T-cell (primary cell): ENCODE measurements around the gene KCNK3. TPM values are rescaled to one million over a fixed set of nuclear protein-coding genes. Genes with fewer than 3 reads are reported as not detected.

Experiments
- ATAC-seq, 4 experiments: fragments of 200-7000 bp in 3 of 4; fragments of 150-1000 bp in 1 of 4; cut with Tn5 transposase; replicated peaks in 1 of 4; 1 replicate in 3 of 4; 2 replicates in 1 of 4; pipeline ENCODE4 v1.10.0; 2021; ENCODE audit warnings: moderate library complexity in 3 of 4, mild to moderate bottlenecking in 2 of 4, moderate number of reproducible peaks in 1 of 4
- CTCF ChIA-PET, 2 donors: fragments of 300-600 bp; sonication (Branson Sonifier 250); formaldehyde crosslinking; loops; one replicate each; lab custom pipeline; 2022; ENCODE audit warnings: antibody characterized with exemption in 2 of 2; lab: Charles Lee
- POLR2A ChIA-PET, 2 donors: fragments of 300-600 bp; sonication (Branson Sonifier 250); formaldehyde crosslinking; loops; one replicate each; lab custom pipeline; 2022; ENCODE audit warnings: antibody characterized with exemption in 2 of 2; lab: Charles Lee
- DNase-seq, 35 experiments: peaks; one replicate each; pipeline versions ENCODE4 v3.0.0 to v3.0.0-alpha.2; 2013 to 2023
- H3K27ac ChIP-seq: one replicate; pipeline ENCODE4 v1.5.1; 2013; ENCODE audit warnings: low read length
- H3K27me3 ChIP-seq, 2 experiments: replicated peaks in 1 of 2; 1 replicate in 1 of 2; 2 replicates in 1 of 2; pipeline versions ENCODE4 v1.6.1 to v1.7.0; 2013; ENCODE audit warnings: low read length in 1 of 2, mixed read lengths in 1 of 2; ENCODE audit not compliant: control insufficient read depth in 2 of 2, insufficient read depth in 2 of 2; ENCODE audit errors: extremely low read depth in 1 of 2
- H3K36me3 ChIP-seq, 2 donors: 1 replicate in 1 of 2; 2 replicates in 1 of 2; pipeline versions ENCODE4 v1.6.1 to v1.7.0; 2013; ENCODE audit warnings: low read length in 1 of 2; ENCODE audit not compliant: control insufficient read depth in 2 of 2, insufficient read depth in 1 of 2; ENCODE audit errors: extremely low read depth in 1 of 2
- H3K4me1 ChIP-seq, 2 experiments: 1 replicate in 1 of 2; 2 replicates in 1 of 2; pipeline versions ENCODE4 v1.6.1 to v1.7.0; 2013; ENCODE audit warnings: low read length in 2 of 2, mixed read lengths in 1 of 2; ENCODE audit not compliant: insufficient read depth in 2 of 2, control insufficient read depth in 1 of 2; ENCODE audit errors: extremely low read depth in 1 of 2
- H3K4me3 ChIP-seq, 2 donors: 1 replicate in 1 of 2; 2 replicates in 1 of 2; pipeline versions ENCODE4 v1.5.1 to v1.7.0; 2013; ENCODE audit warnings: mild to moderate bottlenecking in 2 of 2, low read length in 1 of 2, moderate library complexity in 1 of 2; ENCODE audit not compliant: control insufficient read depth in 1 of 2; ENCODE audit errors: extremely low read depth in 1 of 2
- H3K9me3 ChIP-seq: 2 replicates; pipeline ENCODE4 v1.7.0; 2013
- H3K27ac Mint-ChIP-seq, 2 donors: one replicate each; pipeline ENCODE4 v1.8.0; 2020 to 2021; ENCODE audit warnings: mild to moderate bottlenecking in 2 of 2, mixed read lengths in 2 of 2
- H3K27me3 Mint-ChIP-seq, 2 donors: one replicate each; pipeline ENCODE4 v1.8.0; 2021 to 2022; ENCODE audit warnings: mixed read lengths in 2 of 2
- H3K36me3 Mint-ChIP-seq: one replicate; pipeline ENCODE4 v1.8.0; 2021; ENCODE audit warnings: mixed read lengths
- H3K4me1 Mint-ChIP-seq, 3 donors: one replicate each; pipeline ENCODE4 v1.8.0; 2020 to 2022; ENCODE audit warnings: mixed read lengths in 3 of 3, mild to moderate bottlenecking in 1 of 3
- H3K4me3 Mint-ChIP-seq, 3 donors: one replicate each; pipeline ENCODE4 v1.8.0; 2020 to 2022; ENCODE audit warnings: mild to moderate bottlenecking in 3 of 3, mixed read lengths in 3 of 3, moderate library complexity in 3 of 3
- H3K9me3 Mint-ChIP-seq, 3 donors: one replicate each; pipeline ENCODE4 v1.8.0; 2020 to 2022; ENCODE audit warnings: mixed read lengths in 3 of 3
- WGBS: methylation state at CpG from one replicate; pipeline ENCODE4 v1.1.5; 2013; ENCODE audit warnings: missing lambda C conversion rate; ENCODE audit not compliant: insufficient coverage; 5-methylcytosine and 5-hydroxymethylcytosine counted together
- total RNA-seq, 35 experiments: library from RNA in 6 of 35; stranded (reverse) in 6 of 35; fragments of 120-200 nt in 1 of 35; gene quantifications; one replicate each; pipeline versions ENCODE4 v1.2.1 to v1.2.4 and lab custom pipeline; 2013 to 2026

KCNK3 gene
- total RNA-seq, 5 donors from 2014 or later (not counting 1 experiment from before 2014, with no cell fraction given) = 0.23 to 0.35 (median 0.26) TPM; not detected in 2

DNA sequence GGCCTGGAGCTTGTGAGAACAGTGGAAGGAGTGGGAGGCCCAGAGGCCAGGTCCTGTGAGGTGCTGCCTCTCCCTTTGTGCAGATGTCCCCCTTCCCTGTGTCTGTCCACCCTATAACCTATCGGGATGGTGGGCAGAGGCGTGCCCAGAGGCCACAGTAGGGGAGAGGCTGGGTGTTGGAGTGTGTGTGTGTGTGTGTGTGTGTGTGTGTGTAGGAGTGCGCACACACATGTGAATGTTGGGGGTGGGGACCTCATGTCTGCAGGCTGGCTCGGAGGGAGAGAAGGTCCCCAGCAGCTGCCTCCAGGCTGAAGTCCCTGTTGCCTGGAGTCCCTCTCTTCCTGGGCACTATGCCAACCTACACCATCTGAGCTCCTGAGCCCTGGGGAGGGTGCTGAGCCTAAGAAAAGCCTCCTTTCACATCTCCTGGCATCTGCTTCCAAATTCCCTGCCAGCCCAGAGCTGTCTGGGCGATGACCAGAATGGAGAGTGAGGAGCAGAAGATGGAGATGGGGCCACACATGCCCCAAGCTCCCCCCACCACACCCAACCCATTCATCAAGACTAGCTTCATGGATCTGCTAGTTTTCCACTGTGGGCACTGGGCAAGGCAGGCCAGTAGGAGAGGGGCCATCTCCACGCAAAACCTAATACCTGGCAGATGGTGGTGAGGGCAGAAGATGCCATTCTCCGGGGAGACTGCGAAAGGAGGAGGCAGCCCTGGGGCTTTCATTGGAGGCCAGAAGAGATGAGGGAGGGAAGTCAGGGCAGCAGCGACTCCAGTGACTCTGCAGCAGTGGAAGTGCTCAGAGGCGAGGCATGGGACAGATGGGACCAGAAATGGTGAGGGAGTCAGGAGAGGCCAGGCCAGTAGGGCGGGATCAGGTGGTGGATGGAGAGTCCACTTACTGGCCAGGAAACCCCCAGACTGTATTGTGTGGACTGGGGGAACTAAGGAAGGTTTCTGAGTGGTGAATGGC, 20.3 kb downstream of the KCNK3 start:
- no peak overlapping the region for H3K27ac Mint-ChIP-seq
- POLR2A ChIA-PET = no interaction called here

DNA sequence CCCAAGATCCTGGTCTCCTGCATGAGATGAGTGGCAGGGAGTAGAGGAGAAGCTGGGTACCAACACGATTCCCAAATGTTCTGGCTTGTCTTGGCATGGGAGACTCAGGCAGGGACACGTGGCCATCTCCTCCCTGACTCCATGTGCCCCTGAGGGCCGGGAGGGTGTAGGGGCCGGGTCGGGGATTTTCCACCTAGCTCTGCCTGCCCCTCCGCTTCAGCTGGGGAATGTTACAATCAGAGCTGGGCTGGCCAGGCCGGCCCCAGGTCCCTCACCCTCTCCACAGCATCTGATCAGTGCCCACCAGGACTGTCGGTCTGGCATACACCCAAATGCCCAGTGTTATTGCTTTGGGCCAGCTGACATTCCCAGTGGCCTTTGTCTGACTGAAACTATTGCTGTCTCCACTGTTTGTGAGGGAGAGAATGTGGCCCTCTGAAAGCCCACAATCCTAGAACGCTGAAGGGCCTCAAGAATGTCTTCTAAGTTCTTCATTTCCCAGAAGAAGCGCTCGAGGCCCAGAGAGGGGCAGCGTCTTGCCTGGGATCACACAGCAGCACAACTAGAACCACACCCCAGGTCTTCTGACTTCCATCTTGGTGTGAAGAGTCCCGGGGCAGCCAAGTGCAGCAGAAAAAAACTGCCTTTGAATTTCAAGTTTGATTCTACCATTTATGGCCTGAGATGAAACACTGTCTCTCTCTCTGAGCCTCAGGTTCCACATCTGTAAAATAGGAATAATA, 23.2 kb downstream of the KCNK3 start:
- ChIA-PET CTCF (no interaction called here), POLR2A (no interaction called here)
- H3K27me3 Mint-ChIP-seq = peaks cover 3 to 8% of the 10 kb centered on the region in 2 donors
- H3K9me3 ChIP-seq = no peaks in the 10 kb centered on the region
- H3K36me3 Mint-ChIP-seq = no peaks in the 10 kb centered on the region
- no peak overlapping the region for H3K27ac Mint-ChIP-seq
- 75% methylated on average over 10 of the region's 13 CpGs for WGBS
- ATAC-seq = no peak
- H3K4me1 Mint-ChIP-seq = no peaks in the 10 kb centered on the region
- H3K4me3 Mint-ChIP-seq = no peak overlapping the region
- H3K9me3 Mint-ChIP-seq = no peaks in the 10 kb centered on the region
- no peak for DNase-seq
- no peak overlapping the region for H3K27ac ChIP-seq
- H3K36me3 ChIP-seq = no peaks in the 10 kb centered on the region
- no peaks in the 10 kb centered on the region for H3K4me1 ChIP-seq
- H3K27me3 ChIP-seq = peaks cover 0 to 15% of the 10 kb centered on the region in 2 experiments
- no peak overlapping the region for H3K4me3 ChIP-seq

More for the DNA sequence above, 20.3 kb downstream of the KCNK3 start:
- ATAC-seq (no peak), DNase-seq (no peak)
- H3K4me3 Mint-ChIP-seq = no peak overlapping the region
- no peaks in the 10 kb centered on the region for H3K4me1 Mint-ChIP-seq
- H3K36me3 Mint-ChIP-seq = no peaks in the 10 kb centered on the region
- no peaks in the 10 kb centered on the region for H3K9me3 Mint-ChIP-seq
- no peak overlapping the region for H3K27ac ChIP-seq
- CTCF ChIA-PET = no interaction called here
- no peak overlapping the region for H3K4me3 ChIP-seq
- 78% methylated on average over 6 of the region's 11 CpGs for WGBS
- peaks cover 3 to 10% of the 10 kb centered on the region in 2 donors for H3K27me3 Mint-ChIP-seq
- H3K27me3 ChIP-seq = peaks cover 0 to 19% of the 10 kb centered on the region in 2 experiments
- H3K9me3 ChIP-seq = no peaks in the 10 kb centered on the region
- no peaks in the 10 kb centered on the region for H3K36me3 ChIP-seq
- H3K4me1 ChIP-seq = no peaks in the 10 kb centered on the region

DNA sequence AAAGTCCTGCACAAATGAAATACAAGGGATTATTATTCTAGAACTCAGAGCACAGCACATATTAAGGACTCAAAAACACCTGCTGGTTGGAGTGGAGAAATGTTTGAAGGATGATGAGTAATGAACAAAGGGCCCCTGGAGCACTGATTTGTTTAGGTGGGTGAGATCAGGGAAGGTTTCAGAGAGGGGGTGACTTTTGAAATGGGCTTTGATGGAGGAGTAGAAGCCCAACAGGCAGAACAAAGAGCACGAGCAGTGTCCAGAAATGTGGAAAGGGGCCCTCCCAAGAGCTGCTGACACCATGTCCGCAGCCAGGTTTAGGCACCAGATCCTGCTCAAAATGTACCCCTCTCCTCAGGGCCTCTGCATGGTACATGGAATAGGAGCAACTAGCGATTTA, 23.8 kb downstream of the KCNK3 start:
- H3K36me3 ChIP-seq = no peaks in the 10 kb centered on the region
- ATAC-seq = no peak
- no peak for DNase-seq
- H3K27ac ChIP-seq = no peak overlapping the region
- no peaks in the 10 kb centered on the region for H3K9me3 ChIP-seq
- CTCF ChIA-PET = no interaction called here
- Mint-ChIP-seq H3K27me3 (peaks cover 3% of the 10 kb centered on the region in 2 donors), H3K27ac (no peak overlapping the region), H3K9me3 (no peaks in the 10 kb centered on the region), H3K36me3 (no peaks in the 10 kb centered on the region), H3K4me3 (no peak overlapping the region), H3K4me1 (no peaks in the 10 kb centered on the region)
- WGBS = no CpG with 5 or more reads among the region's 3 CpGs
- H3K27me3 ChIP-seq = peaks cover 0 to 20% of the 10 kb centered on the region in 2 experiments
- POLR2A ChIA-PET = no interaction called here
- H3K4me1 ChIP-seq = no peaks in the 10 kb centered on the region
- H3K4me3 ChIP-seq = no peak overlapping the region

DNA sequence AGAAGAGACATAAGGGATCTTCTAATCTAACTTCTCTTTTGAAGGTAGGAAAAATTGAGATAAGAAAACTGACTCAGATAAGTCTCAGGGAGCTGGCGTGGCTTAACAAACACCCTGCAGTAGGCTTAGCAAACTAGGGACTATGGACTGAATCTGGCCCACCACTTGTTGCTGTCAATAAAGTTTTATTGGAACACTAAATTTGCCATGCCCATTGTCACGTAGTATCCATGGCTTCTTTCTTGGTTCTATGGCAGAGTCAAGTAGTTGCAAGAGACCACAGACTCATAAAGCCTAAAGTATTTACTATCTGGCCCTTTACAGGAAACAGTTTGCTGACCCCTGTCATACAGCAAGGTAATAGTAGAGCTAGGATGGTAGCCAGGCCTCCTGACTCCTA, 24.2 kb downstream of the KCNK3 start:
- Mint-ChIP-seq H3K27me3 (peaks cover 3% of the 10 kb centered on the region in 2 donors), H3K9me3 (no peaks in the 10 kb centered on the region), H3K4me3 (no peak overlapping the region), H3K27ac (no peak overlapping the region), H3K36me3 (no peaks in the 10 kb centered on the region), H3K4me1 (peaks cover 0 to 2% (median 0%) of the 10 kb centered on the region in 3 donors)
- H3K4me1 ChIP-seq = no peaks in the 10 kb centered on the region
- H3K9me3 ChIP-seq = no peaks in the 10 kb centered on the region
- no peak overlapping the region for H3K4me3 ChIP-seq
- POLR2A ChIA-PET = no interaction called here
- no peaks in the 10 kb centered on the region for H3K36me3 ChIP-seq
- no peak for DNase-seq
- peaks cover 0 to 22% of the 10 kb centered on the region in 2 experiments for H3K27me3 ChIP-seq
- no peak for ATAC-seq
- CTCF ChIA-PET = no interaction called here
- WGBS = 92% methylated on average over 2 of the region's 2 CpGs
- H3K27ac ChIP-seq = no peak overlapping the region

DNA sequence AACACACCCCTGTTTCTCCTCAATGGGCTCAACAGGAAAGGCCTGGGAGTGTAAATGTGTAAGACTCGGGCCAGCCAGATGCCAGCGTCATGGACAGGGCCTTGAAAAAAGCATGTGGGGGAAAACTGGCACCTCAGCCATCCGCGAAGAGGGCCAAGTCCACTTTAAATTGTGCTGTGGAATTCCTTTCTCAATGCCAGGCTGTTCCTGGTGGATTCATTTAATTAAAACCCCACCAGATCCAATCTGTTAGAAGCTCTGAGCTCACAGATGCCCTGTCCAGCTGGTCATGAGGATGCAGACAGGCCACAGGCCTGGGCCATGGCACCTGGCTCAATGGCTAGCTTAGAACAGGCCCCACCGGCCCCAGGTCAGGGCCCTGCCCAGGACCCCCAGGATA, 24.8 kb downstream of the KCNK3 start:
- DNase-seq = no peak
- Mint-ChIP-seq H3K27me3 (peaks cover 0 to 3% of the 10 kb centered on the region in 2 donors), H3K4me3 (no peak overlapping the region), H3K9me3 (no peaks in the 10 kb centered on the region), H3K36me3 (no peaks in the 10 kb centered on the region), H3K27ac (no peak overlapping the region), H3K4me1 (peaks cover 0 to 2% (median 0%) of the 10 kb centered on the region in 3 donors)
- no peak for ATAC-seq
- CTCF ChIA-PET = interaction anchor here in 1 of 2 donors (0.6 kb wide), 1 partner anchor 615 kb away, joined by 3 read pairs; no protein-coding TSS in a partner anchor
- 82% methylated on average over 4 of the region's 5 CpGs for WGBS
- no peak overlapping the region for H3K4me3 ChIP-seq
- peaks cover 0 to 18% of the 10 kb centered on the region in 2 experiments for H3K27me3 ChIP-seq
- no peaks in the 10 kb centered on the region for H3K9me3 ChIP-seq
- H3K4me1 ChIP-seq = no peaks in the 10 kb centered on the region
- no peaks in the 10 kb centered on the region for H3K36me3 ChIP-seq
- POLR2A ChIA-PET = no interaction called here
- H3K27ac ChIP-seq = no peak overlapping the region

DNA sequence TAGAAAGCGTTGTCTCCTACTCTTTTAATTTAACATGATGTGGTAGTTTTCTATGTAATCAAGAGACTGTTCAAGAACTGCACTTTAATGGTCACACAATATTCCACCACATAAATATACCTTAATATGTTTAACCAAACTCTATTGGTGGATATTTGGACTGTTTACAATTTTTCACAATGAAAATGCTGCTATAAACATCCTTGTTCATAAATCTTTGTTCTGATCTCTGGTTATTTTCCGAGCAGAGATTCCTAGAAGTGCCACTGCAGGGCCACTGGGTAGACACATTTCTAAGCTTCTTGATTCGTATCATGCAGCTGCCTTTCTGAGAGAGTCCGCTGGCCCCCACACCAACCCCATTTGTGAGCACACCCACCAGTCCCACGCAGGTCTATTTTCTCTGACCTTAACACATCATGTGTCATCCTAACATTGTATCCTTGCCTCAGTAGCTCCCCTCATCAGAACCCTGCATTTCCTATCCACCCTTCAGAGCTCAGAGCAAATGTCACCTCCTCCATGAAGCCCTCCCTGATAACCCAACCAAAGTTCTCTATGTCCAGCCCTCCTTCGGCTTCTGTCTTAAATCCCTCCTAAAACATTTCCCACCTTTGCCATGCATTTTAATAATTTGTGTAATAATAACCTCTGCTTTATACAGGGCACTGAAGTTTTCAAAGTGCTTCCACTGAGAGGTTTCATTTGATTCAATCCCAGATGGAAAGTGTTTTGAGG, 26.6 kb downstream of the KCNK3 start:
- CTCF ChIA-PET = no interaction called here
- no peak overlapping the region for H3K4me3 ChIP-seq

More for the DNA sequence above, 26.6 kb downstream of the KCNK3 start:
- Mint-ChIP-seq H3K4me1 (peaks cover 0 to 2% (median 0%) of the 10 kb centered on the region in 3 donors), H3K36me3 (no peaks in the 10 kb centered on the region), H3K27me3 (no peaks in the 10 kb centered on the region), H3K9me3 (no peaks in the 10 kb centered on the region), H3K4me3 (no peak overlapping the region), H3K27ac (no peak overlapping the region)
- WGBS = 65% methylated on average over 5 of the region's 6 CpGs
- Histone ChIP-seq H3K27ac (no peak overlapping the region), H3K4me1 (no peaks in the 10 kb centered on the region), H3K9me3 (no peaks in the 10 kb centered on the region), H3K27me3 (peaks cover 0 to 11% of the 10 kb centered on the region in 2 experiments), H3K36me3 (no peaks in the 10 kb centered on the region)
- DNase-seq (no peak), ATAC-seq (no peak)
- POLR2A ChIA-PET = no interaction called here
